B cell (primary cell): ENCODE results near the gene GAGE13.

Source experiments
- CTCF ChIP-seq: fragments of 200-600 bp; IDR thresholded peaks from one replicate; pipeline ENCODE4 v1.8.0; 2022; ENCODE audit warnings: antibody characterized with exemption, mild to moderate bottlenecking
- EZH2 ChIP-seq: IDR thresholded peaks from 2 replicates; pipeline ENCODE4 v1.6.1; 2012; ENCODE audit warnings: borderline replicate concordance, low read depth, mild to moderate bottlenecking, moderate library complexity, low read length; ENCODE audit not compliant: insufficient read depth, poor library complexity, severe bottlenecking

GRCh38 chrX:49300703-49301102 lies 30.7 kb upstream of the GAGE13 start:
- TF ChIP-seq EZH2 = no peak
- no peak for TF ChIP-seq CTCF
